Erythroblast (primary cell): ENCODE data around the gene CMTM5.

Experiments
- GATA1 ChIP-seq: IDR thresholded peaks from 2 replicates; pipeline ENCODE4 v1.6.1; 2011; ENCODE audit warnings: low read depth, mild to moderate bottlenecking, control low read depth, low read length, moderate library complexity
- POLR2A ChIP-seq: IDR thresholded peaks from 2 replicates; pipeline ENCODE4 v1.6.1; 2011; ENCODE audit warnings: mild to moderate bottlenecking, low read length

DNA sequence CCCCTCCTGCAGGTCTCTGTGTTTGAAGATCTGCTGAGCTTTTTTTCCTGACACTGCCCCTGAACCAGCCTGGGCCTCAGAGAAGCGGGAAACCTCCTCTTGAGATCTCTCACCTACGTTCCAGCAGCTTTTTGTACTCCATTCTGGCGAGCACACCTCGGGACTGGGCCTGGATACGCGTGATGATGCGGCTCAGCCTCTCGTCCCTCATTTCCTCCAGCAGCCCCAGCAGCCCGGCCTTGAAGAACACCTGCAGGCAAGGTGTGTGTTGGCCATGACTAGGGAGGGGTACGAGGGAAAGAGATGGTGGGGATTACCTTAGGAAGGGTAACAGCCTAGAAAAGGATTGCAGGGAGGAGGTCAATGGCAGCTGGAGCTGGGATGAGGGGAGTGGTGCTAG is 48.3 kb downstream of the CMTM5 start:
- no peak for TF ChIP-seq POLR2A
- no peak for TF ChIP-seq GATA1
